ENCODE measurements around the gene E2F8. TPM values are rescaled to one million over a fixed set of nuclear protein-coding genes. Genes with fewer than 3 reads are reported as not detected.

E2F8 gene
- total RNA-seq, 1 experiment from 2014 or later, result 18.4 TPM

DNA sequence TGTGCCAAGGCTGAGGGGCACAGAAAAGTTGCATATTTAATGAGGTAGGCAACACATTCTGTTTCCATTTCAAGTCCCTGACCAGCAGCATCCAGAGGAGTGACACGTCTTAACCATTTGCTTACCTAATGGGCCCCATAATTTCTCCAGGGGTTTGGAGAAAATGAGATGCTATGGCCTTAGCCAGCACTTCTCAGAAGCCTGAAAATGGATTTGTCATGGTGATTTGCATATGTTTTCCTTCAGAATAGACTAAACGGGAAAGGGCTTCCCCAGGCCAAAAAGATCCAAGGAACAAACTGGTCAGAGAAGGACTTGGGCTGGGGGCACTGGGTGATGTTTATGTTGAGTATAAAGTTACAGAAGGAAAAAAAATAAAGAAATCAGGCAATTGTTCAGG is 55.7 kb downstream of the E2F8 start (continued):
- TF ChIP-seq, protein P1, sequence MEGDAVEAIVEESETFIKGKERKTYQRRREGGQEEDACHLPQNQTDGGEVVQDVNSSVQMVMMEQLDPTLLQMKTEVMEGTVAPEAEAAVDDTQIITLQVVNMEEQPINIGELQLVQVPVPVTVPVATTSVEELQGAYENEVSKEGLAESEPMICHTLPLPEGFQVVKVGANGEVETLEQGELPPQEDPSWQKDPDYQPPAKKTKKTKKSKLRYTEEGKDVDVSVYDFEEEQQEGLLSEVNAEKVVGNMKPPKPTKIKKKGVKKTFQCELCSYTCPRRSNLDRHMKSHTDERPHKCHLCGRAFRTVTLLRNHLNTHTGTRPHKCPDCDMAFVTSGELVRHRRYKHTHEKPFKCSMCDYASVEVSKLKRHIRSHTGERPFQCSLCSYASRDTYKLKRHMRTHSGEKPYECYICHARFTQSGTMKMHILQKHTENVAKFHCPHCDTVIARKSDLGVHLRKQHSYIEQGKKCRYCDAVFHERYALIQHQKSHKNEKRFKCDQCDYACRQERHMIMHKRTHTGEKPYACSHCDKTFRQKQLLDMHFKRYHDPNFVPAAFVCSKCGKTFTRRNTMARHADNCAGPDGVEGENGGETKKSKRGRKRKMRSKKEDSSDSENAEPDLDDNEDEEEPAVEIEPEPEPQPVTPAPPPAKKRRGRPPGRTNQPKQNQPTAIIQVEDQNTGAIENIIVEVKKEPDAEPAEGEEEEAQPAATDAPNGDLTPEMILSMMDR (IDR thresholded peaks at IDR 0.05 in 2 of 3, conservative IDR thresholded peaks at IDR 0.05 in 1 of 3; ENCODE audit: borderline replicate concordance in 1 of 3, insufficient read depth in 1 of 3, low read depth in 2 of 3, low read length in 2 of 3), result no peak
- TF ChIP-seq SIN3A (IDR thresholded peaks at IDR 0.05; ENCODE audit: low read depth) (no peak), CEBPB (IDR thresholded peaks at IDR 0.05; ENCODE audit: low read depth) (no peak)
- TF ChIP-seq, protein P2, sequence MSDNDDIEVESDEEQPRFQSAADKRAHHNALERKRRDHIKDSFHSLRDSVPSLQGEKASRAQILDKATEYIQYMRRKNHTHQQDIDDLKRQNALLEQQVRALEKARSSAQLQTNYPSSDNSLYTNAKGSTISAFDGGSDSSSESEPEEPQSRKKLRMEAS (IDR thresholded peaks at IDR 0.05), result no peak

DNA sequence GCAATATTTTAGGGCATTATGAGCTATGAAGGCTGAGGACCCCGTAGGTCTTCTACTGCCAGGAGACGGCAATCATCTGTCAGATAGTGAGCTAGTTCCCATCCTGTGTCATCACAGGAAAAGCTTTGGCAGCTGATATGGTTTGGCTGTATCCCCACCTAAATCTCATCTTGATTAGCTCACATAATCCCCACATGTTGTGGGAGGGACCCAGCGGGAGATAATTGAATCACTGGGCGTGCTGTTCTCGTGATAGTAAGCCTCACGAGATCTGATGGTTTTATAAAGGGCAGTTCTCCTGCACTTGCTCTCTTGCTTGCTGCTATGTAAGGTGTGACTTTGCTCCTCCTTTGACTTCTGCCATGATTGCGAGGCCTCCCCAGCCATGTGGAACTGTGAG is 57.1 kb downstream of the E2F8 start:
- no TSS peak for BruUV-seq (replicated peaks)
- no peak for DNase-seq (ENCODE audit: low read depth, low spot score)
- TF ChIP-seq SIN3A (IDR thresholded peaks at IDR 0.05; ENCODE audit: low read depth), result no peak
- TF ChIP-seq SP1 (IDR thresholded peaks at IDR 0.05; ENCODE audit: low read depth), result no peak
- no peak for TF ChIP-seq RAD21 (IDR thresholded peaks at IDR 0.05; ENCODE audit: low read depth)
- TF ChIP-seq, protein P3, sequence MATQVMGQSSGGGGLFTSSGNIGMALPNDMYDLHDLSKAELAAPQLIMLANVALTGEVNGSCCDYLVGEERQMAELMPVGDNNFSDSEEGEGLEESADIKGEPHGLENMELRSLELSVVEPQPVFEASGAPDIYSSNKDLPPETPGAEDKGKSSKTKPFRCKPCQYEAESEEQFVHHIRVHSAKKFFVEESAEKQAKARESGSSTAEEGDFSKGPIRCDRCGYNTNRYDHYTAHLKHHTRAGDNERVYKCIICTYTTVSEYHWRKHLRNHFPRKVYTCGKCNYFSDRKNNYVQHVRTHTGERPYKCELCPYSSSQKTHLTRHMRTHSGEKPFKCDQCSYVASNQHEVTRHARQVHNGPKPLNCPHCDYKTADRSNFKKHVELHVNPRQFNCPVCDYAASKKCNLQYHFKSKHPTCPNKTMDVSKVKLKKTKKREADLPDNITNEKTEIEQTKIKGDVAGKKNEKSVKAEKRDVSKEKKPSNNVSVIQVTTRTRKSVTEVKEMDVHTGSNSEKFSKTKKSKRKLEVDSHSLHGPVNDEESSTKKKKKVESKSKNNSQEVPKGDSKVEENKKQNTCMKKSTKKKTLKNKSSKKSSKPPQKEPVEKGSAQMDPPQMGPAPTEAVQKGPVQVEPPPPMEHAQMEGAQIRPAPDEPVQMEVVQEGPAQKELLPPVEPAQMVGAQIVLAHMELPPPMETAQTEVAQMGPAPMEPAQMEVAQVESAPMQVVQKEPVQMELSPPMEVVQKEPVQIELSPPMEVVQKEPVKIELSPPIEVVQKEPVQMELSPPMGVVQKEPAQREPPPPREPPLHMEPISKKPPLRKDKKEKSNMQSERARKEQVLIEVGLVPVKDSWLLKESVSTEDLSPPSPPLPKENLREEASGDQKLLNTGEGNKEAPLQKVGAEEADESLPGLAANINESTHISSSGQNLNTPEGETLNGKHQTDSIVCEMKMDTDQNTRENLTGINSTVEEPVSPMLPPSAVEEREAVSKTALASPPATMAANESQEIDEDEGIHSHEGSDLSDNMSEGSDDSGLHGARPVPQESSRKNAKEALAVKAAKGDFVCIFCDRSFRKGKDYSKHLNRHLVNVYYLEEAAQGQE (IDR thresholded peaks at IDR 0.05; ENCODE audit: low read depth), result no peak
- TF ChIP-seq EZH2 (IDR thresholded peaks at IDR 0.05), result no peak
- TF ChIP-seq CEBPB (IDR thresholded peaks at IDR 0.05; ENCODE audit: low read depth), result no peak
- no peak for TF ChIP-seq POLR2AphosphoS5 (IDR thresholded peaks at IDR 0.05; ENCODE audit: low read depth, low read length)
- no peak for TF ChIP-seq EGR1 (IDR thresholded peaks at IDR 0.05; ENCODE audit: low read depth)
- no peak for TF ChIP-seq ZNF274 (IDR thresholded peaks at IDR 0.05; ENCODE audit: low read depth, low read length)
- no peak for TF ChIP-seq CBX3 (IDR thresholded peaks at IDR 0.05; ENCODE audit: low read depth)
- Histone ChIP-seq H3K79me2 (ENCODE audit: insufficient read depth, low read length) (no peaks in the 10 kb centered on the region), H2AFZ (ENCODE audit: low read depth, low read length, poor library complexity, severe bottlenecking) (no peak overlapping the region), H4K20me1 (ENCODE audit: insufficient read depth) (no peaks in the 10 kb centered on the region), H3K36me3 (ENCODE audit: control insufficient read depth in 1 of 2, insufficient read depth in 2 of 2, low read length in 2 of 2) (no peaks in the 10 kb centered on the region), H3K27me3 (ENCODE audit: insufficient read depth, low read length) (no peaks in the 10 kb centered on the region), H3K9ac (ENCODE audit: low read length) (no peak overlapping the region), H3K4me3 (replicated peaks in 1 of 2; ENCODE audit: low read depth in 1 of 2, low read length in 2 of 2) (no peak overlapping the region), H3K4me2 (ENCODE audit: low read length) (no peak overlapping the region), H3K9me2 (ENCODE audit: insufficient read depth) (no peaks in the 10 kb centered on the region), H3K4me1 (ENCODE audit: control insufficient read depth in 1 of 2, insufficient read depth in 2 of 2, low read length in 2 of 2) (no peaks in the 10 kb centered on the region), H3K27ac (ENCODE audit: low read depth, low read length) (no peak overlapping the region), H3K9me3 (ENCODE audit: control insufficient read depth in 1 of 2, insufficient read depth in 1 of 2, low read depth in 1 of 2, low read length in 2 of 2) (no peaks in the 10 kb centered on the region)
- ChIA-PET CTCF (no interaction called here), RAD21 (ENCODE audit: low non-redundant PET in 1 of 2, low total read pairs in 2 of 2, uncharacterized antibody in 2 of 2, unreplicated experiment in 2 of 2) (no interaction called here), POLR2A (no interaction called here)
- ATAC-seq, result no peak
- intact Hi-C loops (cut with micrococcal nuclease), result no loop called here

Data from HCT116 (cell line).